ENCODE measurements around the gene KIF1A.
"Not testable (repeated sequence)": the region's sequence is repeated elsewhere in the genome, so short reads cannot be mapped to it uniquely, and the experiment has no call there.

KIF1A gene

DNA sequence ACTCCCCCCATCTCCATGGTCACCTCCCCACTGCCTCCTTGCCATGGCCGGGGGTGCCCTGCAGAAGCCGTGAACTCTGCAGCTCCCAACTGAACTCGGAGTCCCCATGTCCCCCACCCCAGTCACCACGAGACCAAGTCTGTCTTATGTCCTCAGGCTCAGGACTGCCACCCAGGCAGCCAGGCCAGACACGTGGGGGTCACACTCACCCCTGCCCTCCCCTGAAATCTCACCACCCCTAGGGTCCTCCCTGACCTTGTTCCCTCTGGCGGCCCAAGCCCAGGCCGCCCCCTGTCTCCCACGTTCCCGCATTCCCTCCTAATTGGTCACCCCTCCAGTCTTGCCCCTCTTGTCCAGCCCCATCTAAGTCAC lies 117.4 kb downstream of the KIF1A start:
- DNase-seq (ENCODE audit: low spot score) = no peak

DNA sequence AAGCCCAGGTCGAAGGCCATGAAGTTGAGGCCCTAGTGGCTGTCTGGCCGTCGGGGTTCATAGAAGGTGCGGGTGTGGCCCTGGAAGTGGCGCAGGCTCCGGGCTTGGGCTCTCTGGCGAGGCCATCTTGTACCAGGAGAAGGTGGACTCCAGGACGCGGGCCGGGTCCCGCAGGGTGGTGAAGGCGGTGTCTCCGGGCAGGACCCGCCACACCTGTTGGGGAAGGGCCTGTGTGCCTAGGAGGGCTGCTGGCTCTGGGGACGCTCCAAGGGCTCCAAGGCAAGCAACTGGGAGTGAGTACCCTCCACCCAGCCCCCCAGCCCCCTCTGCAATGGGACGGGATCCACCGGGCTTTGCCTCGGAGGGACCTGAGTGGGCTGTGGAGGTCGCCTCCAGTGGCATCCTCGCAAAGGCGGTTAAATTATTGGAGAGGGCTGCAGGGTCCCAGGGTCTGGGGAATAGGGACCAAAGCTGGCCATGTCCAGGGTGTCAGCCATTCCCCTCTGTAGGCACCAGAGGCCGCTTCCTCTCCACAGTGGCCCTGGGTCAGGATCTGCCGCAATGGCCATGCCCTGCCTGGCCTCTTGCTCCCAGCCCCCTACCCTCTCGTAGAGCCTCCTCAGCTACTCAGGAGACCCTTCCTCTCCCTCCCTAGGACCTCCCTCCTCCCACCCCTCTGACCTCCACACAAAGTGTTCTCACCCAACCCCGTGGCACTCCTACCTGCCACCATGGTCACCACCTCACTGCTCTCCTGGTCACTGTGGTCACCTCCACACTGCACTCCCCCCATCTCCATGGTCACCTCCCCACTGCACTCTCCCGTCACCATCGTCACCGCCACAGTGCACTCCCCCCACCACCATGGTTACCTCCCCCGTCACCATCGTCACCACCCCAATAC lies 118.0 kb downstream of the KIF1A start:
- no peak for DNase-seq (ENCODE audit: low spot score)

DNA sequence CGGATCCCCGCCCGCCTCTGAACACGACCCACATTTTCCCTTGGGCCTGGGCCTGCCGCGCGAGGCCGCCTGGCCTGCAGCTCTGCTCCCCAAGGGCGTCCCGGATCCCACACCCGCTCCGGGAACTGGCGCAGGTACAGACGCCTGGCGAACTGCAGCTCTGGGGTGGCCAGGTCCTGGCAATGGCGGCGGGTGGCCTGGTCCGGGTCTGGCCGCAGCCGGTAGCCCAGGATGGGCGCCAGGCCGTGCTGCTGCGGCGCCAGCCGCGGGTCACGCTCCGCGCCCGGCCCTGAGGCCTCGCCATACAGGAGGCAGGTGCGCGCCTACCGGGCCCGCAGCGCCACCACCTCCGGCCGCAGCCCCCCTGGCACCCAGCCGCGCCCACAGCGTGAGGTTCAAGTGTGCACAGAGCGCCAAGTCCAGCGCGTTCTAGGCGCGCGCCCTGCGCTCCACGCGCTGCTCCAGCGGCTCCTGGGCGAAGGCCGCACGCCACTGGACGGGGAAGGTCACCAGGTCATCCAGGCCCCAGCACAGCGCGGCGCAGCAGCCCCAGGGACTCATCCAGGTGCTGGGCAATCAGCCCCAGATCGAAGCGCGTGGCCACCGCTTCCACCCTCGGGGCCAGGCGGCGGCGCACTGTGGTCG lies 118.8 kb downstream of the KIF1A start:
- no peak for DNase-seq (ENCODE audit: low spot score)

DNA sequence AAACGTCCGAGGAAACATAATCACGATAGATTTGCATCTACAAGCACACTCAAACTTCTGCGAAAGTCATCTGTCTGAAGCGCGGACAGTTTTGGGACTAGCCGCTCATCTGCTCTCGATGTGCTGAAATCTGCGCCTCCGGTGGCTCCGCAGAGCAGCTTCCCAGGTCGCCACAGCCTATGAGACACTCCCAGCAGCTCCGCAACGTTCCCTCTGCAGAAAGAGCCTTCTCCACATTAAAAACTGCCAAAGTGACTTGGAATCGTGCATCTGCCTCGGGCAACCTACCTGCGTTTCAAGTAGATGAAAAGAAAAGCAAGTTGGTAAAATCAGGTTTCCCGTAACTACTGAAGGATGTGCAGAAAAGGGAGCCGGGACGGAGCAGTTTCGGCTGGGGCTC lies 119.4 kb downstream of the KIF1A start:
- DNase-seq (ENCODE audit: low spot score) = not testable (repeated sequence)

DNA sequence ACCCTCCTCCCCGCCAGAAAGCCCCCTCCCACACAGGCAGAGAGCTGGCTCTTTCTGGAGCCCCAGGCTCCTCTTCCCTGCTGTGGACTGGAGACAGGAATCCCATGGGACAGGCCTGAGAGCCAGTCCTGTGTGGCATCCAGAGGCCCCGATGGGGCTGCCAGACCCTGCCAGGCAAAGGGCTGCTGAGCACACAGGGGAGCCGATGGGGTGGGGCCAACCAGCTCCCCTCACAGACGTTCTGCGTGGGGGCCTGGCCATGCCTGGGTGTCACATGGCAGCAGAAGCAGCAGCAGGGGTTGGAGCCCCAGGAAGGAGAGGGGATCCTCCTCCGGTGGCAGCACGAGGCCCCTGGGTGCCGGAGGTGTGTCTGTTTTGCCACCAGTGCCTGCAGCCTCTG lies 120.2 kb downstream of the KIF1A start:
- DNase-seq (ENCODE audit: low spot score) = not testable (repeated sequence)

DNA sequence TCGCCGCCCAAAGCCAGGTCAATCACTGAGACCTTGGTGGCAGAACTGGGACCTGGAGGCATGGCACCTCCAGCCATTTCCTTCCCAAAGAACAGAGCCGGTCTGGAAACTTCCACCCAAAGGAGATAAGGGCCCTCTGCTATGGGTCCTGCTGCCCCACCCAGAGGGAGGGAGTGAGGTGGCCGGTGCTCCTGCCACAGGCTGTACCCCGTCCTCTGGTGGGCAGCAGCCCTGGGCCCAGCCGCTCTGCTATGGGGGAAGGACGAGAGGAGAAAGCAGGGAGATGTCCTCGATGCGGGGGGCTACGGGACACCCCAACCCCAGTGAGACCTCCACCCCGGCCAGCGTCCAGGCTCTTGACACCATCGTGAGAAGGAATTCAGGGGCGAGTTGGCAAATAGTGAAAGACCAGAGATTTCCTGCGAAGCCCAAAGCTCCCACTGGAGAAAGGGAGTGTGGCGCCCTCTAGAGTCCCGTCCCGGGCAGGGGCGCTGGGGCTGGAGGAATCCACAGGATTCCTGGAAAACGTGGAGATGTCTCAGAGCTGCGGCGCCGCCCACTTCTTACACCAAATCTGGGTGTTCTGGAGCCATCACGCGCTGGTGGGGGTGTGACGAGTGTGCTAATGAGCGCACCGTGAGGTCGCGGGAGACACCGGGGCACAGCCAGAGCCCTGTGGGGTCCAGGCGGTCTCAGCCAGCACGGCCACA lies 121.0 kb downstream of the KIF1A start:
- DNase-seq (ENCODE audit: low spot score) = not testable (repeated sequence)

DNA sequence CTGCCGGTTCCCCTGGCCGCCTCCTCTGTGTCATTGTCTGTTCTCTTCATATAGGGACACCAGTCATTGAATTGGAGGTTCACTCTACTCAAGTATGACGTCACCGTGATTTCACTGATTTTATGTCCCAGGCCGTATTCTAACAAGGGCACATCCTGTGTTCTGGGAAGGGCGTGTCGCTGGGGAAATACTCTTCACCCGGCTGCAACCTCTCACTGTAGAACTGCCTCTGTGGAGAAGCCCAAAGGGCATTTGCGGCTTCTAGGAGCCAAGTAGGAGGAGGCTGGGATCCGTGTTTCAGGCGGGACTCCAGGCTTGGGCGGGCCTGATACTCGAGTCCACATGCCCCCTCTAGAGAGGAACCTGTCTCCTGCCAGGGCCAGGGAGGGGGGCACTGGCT lies 123.5 kb downstream of the KIF1A start:
- not testable (repeated sequence) for DNase-seq (ENCODE audit: low spot score)

DNA sequence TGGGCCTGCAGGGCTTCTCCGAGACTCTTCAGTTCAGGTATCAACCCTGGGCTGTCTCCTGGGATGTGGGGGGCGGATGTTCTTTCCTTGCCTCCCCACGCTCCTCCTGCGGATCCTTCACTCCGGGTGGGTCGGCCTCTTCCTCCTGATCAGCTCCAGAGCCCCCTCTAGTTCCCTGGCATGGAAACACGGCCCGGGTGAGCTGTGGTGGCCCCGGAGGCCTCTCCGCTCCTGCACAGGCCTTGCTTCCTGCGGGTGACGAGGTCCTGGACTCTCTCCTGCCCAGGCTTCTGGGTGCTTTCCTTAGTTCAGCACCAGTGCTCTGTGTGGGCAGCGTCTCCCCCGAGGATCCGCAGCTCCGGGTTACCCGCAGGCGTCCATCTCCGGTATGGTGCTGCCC lies 124.4 kb downstream of the KIF1A start:
- not testable (repeated sequence) for DNase-seq (ENCODE audit: low spot score)

DNA sequence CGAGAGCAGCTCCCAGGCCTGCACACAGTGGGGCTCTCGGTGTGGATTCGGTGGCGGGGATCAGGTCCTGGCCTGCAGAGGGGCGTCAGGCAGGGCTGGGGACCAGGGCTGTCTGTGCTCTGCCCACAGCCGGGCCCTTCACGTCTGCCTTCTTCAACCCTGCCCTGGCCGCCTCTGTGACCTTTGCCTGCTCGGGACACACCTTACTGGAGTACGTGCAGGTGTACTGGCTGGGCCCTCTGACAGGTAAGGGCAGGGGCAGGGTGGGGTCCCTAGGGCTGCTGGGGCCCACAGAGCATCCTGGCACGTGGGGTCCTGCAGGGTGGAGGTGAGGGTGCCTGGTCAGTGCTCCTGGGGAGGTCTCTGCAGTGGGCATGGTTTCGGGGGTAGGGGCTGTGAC lies 125.7 kb downstream of the KIF1A start:
- DNase-seq (ENCODE audit: low spot score) = not testable (repeated sequence)

DNA sequence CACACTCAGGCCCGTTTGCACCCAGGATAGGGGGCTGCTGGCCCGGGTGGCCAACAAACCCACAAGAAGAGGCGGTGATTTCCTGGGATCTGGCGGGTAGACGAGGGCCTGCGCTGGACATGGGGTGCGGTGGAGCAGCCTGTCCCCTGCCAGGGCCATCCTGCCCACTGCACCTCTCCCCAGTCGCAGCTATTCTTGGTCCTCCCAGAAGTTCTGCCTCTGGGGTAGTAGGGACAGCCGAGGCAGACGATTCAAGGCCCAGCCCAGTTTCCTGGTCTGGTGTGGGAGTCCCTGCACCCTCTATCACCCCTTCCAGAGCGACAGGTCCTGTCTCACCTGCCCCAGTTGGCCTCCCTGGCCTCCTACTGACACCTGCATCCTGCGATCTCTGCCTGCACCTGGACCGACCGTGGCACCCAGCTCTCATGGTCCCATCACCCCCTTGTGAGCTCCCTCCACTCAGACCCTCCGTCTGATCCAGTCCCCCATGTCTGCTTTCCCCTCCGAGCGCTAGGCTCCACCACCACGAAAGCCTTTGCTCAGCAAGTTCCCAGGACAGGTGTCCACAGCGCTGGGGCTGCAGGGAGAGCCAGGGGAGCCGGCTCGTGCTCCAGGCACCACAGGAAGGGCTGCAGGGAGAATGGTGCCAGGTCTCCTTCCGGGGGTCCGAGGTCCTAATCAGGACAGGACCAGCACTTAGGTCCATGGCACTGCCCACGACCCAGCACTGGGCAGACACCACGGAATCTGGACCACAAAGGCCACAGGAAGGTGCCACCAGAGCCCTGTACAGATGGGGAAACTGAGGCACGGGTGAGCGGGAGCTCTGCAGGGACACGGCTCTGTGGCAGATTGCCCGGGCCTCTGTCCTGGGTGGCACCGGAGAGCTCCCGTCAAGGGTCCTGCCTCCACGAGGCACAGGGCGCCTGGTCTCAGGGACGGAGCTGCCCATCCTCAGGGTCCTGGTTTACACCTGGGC lies 127.1 kb downstream of the KIF1A start:
- not testable (repeated sequence) for DNase-seq (ENCODE audit: low spot score)

DNA sequence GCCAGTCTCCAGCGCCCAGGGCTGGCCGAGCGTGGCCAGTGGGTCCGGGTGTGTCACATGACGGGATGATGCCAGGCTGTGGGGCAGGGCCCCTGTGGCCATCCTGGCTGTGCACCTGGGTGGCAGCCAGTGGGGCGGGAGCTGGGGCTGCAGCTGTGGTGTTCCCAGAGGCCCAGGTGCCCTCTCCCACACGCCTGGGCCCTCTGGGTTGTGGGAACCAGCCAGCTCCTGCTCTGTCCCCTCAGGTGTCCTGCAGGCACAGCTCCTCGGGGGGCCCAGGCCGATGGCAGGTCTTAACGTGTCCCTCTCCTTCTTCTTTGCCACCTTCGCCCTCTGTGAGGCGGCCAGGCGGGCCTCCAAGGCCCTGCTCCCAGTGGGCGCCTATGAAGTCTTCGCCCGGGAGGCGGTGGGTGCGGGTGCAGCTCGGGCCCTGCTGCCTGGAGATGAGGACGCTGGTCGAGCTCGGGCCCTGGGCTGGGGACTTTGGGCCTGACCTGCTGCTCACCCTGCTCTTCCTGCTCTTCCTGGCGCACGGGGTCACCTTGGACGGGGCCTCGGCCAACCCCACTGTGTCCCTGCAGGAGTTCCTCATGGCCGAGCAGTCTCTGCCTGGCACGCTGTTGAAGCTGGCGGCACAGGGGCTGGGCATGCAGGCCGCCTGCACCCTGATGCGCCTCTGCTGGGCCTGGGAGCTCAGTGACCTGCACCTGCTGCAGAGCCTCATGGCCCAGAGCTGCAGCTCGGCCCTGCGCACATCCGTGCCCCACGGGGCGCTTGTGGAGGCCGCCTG lies 128.2 kb downstream of the KIF1A start, which contains the start of gene AQP12A:
Gene AQP12A, plus strand, starts transcription at position 236 of the 790 bp plus-strand sequence. Its CDS starts 48 bp downstream, at position 284.
- DNase-seq (ENCODE audit: low spot score) = not testable (repeated sequence)

DNA sequence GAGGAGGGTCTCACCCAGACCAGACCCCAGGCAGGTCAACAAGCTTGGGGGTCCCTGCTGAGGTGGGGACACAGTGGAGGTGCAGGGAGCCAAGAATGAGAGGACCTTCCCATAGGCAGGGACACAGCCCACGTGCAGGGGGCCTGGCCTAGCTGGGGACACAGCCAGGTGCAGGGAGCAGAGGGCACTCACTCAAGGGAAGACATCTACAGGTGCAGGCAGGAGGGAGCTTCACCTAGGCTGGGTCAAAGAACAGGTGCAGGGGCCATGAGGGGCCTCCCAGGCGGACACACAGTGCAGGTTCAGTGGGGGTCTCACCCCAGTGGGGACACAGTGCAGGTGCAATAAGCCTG lies 129.0 kb downstream of the KIF1A start:
- not testable (repeated sequence) for DNase-seq (ENCODE audit: low spot score)

DNA sequence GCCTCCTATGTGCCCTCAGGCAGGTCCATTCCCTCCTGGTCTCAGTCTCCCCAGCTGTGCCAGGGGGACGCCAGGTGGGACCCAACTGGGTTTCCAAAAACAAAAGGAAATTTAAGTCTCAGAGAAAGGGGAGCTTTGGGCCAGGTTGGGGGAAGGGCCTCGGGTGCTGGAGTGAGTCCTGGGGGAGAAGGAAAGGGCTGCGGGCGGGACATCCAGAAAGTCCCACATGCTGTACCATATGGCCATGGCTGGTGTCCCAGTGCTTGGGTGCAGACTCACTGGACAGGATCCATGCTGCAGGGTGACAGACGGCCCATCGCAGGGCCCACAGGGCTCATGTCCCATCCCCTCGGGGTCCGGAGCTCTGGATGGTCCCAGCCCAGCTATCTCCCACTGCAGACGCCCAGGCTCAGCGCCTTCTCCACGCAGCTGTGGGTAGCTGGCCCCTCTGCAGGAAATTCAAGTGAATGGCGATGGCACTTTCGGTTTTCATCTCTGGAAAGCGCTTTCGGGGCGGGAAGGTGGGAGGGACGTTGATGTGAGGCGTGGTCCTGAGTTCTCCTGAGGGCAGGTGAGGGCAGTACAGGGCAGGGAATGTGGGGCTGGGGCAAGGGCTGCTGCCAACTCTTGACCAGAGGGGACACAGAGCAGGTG lies 129.5 kb downstream of the KIF1A start:
- not testable (repeated sequence) for DNase-seq (ENCODE audit: low spot score)

DNA sequence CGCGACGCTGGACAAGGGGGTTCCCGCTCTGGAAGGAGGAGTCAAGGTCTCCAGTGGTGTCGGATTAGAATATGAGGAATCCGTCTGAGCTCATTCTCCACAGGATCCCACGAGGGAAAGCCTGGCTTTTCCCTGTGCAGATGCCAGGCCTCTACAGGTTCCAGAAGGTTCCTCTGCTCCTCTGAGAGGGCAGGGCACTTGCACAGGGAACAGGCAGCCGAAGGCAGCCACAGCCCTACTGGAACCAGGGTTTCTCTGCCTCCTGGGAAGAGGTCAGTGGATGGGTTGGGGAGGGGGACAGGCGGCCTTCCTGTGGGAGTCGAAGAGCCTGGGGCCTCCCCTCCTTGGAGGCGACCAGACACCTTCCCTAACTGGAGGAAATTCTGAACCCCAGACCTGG lies 130.0 kb downstream of the KIF1A start:
- DNase-seq (ENCODE audit: low spot score) = no peak

DNA sequence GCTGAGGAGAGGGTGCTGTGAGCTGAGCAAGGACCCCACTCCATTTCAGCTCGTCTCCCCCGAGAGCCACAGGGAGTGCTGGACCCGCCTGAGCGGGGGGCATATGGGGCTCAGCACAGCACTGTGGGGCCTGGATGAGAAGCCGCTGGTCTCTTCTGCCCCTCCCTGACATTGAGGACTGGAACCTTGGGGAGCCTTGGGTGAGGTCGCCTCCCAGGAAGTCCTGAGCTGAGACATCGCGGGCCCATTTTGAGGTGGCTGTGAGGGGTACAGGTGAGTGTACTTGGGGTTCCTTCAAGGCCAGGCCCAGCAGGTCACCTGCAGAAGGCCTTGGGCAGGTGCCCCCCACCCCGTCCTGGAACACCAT lies 131.5 kb downstream of the KIF1A start:
- DNase-seq (ENCODE audit: low spot score) = no peak

DNA sequence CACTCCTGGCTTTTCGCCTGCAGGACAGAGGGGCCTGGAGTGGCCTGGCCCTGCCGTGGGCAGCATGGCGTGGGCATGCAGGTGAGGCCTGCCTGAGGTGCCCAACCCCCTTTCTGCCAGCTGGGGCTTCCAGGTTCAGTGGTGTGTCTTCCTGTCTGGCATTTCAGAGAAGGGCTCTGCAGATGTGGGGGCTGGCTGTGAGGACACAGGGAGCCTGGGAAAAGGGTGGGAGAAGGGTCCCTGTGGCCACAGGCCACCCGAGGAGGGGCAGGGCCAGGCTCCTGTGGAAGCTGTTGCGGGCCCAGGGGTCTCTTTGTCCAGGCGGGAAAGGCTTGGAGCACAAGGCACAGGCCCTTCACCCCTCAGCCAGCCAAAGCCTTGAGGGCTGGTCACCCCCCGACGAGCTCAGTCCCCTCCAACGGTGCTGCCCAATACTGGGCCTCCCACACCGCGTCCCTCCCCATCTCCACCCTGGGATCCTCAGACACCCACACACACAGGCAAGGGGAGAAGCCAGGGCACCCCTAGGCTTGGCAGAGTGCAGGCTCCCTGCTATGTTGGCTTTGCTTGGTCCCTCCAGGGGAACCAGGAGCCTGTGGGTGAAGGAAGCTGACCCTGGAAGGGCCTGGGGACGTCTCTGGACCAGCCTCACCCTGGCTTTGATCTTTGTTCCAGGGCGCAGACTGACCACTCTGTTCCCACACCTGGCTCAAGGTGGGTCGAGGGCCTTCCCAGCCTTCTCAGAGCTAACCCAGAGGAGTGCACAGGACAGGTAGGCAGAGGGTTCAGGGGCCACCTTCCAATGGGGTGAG lies 132.1 kb downstream of the KIF1A start:
- no peak for DNase-seq (ENCODE audit: low spot score)

DNA sequence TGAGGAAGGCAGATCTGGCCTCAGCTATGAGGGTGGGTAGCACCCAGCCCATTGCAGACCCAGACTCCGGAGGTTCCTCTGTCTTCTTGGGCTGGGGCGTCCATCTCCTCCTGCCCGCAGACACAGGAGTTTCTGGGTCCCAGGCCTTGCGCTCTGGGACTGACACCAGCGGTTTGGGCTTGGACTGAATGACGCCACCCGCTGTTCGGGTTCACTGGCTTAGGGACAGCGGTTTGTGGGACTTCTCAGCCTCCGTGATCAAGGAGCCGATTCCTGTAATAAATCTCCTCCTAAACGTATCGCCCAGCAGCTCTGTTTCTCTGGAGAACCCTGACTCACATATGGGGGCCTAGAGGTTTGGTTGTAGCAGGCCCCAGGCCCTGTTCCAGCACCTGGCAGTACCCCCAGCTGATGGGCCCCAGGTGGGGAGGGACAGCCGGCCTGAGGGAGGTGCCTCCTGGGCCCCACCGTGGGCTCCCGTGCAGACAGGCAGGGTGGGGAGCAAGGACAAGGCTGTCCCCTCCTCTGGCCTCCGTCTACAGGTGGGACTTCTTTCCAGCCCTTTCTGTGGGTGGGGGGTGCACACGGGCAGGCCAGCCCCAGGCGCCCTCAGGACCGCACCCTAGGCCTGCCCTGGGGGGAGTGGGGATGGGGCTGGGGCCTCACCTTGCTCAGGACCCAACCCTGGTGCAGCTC lies 132.8 kb downstream of the KIF1A start:
- DNase-seq (ENCODE audit: low spot score) = no peak

DNA sequence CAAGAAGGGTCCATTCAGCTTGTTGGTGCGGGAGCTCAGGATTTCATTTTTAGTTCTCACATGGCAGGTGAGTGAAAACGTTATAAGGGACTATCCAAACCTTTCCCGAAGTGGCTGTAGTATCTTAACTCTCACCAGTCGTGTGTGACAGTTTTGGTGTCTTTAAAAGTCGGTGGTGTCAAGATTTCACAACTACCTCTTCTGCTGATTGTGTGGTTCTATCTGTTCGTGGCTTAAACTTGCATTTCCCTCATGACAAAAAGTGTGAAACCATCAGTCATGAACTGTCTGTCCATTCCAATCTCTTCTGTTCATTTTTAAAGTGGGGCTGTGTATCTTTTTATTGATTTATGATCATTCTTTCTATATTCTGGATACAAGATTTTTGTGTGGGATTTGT lies 133.6 kb downstream of the KIF1A start:
- no peak for DNase-seq (ENCODE audit: low spot score)

Measured in pons (tissue), 1 donor.